ENCODE measurements around the gene DLGAP1. TPM values are rescaled to one million over a fixed set of nuclear protein-coding genes. Genes with fewer than 3 reads are reported as not detected.

Gene DLGAP1
- total and polyA plus RNA-seq, 2 of the 8 experiments (the other 6 are each of a cell fraction or from before 2014, with no cell fraction given) = 11.8 to 16.9 TPM

GRCh38 chr18:4254840-4255239 lies 200.3 kb downstream of the DLGAP1 start (continued):
- TF ChIP-seq ATF2 (IDR thresholded peaks at IDR 0.05; ENCODE audit: low read length) = no peak
- TF ChIP-seq CEBPB (IDR thresholded peaks at IDR 0.05; ENCODE audit: low read depth, low read length) = no peak
